ENCODE data around the gene HSBP1L1. TPM values are rescaled to one million over a fixed set of nuclear protein-coding genes. Genes with fewer than 3 reads are reported as not detected.

The HSBP1L1 gene
- total RNA-seq, 1 donor from 2014 or later = 2.1 TPM

- Histone ChIP-seq H3K9ac (ENCODE audit: low read depth in 1 of 3, low read length in 3 of 3) (peak overlapping the region; percentile 76 to 84 (median 77)), H3K27ac (ENCODE audit: low read depth, low read length) (peak overlapping the region; percentile 44), H3K4me3 (ENCODE audit: low read length in 3 of 3) (peak overlapping the region; percentile 85 to 88 (median 87)), H3K9me3 (ENCODE audit: control insufficient read depth in 3 of 3, low read length in 3 of 3) (no peaks in the 10 kb centered on the region), H3K4me1 (ENCODE audit: control insufficient read depth in 3 of 3, insufficient read depth in 3 of 3, low read length in 3 of 3) (peaks cover 36 to 47% (median 39%) of the 10 kb centered on the region in 3 donors), H3K27me3 (ENCODE audit: control insufficient read depth in 3 of 3, insufficient read depth in 3 of 3, low read length in 3 of 3) (no peaks in the 10 kb centered on the region), H3K36me3 (ENCODE audit: control insufficient read depth in 3 of 3, insufficient read depth in 3 of 3, low read length in 3 of 3) (peaks cover 7 to 9% (median 9%) of the 10 kb centered on the region in 3 donors)
Observed at GRCh38 chr18:79950515-79951341, 13.7 kb upstream of the HSBP1L1 start.

GRCh38 chr18:79951545-79952455 lies 12.6 kb upstream of the HSBP1L1 start, which contains the start of gene SLC66A2:
TSS of gene SLC66A2 (minus strand) at chr18:79951653. CDS start at chr18:79950926, 727 bp downstream.
- Histone ChIP-seq H3K9ac (ENCODE audit: low read depth in 1 of 3, low read length in 3 of 3) (peak within 1 kb of the TSS; percentile 76 to 84 (median 77)), H3K36me3 (ENCODE audit: control insufficient read depth in 3 of 3, insufficient read depth in 3 of 3, low read length in 3 of 3) (peaks cover 5 to 9% (median 6%) of the 10 kb centered on the region in 3 donors), H3K4me1 (ENCODE audit: control insufficient read depth in 3 of 3, insufficient read depth in 3 of 3, low read length in 3 of 3) (peaks cover 35 to 40% (median 36%) of the 10 kb centered on the region in 3 donors), H3K9me3 (ENCODE audit: control insufficient read depth in 3 of 3, low read length in 3 of 3) (no peaks in the 10 kb centered on the region), H3K4me3 (ENCODE audit: low read length in 3 of 3) (peak within 1 kb of the TSS; percentile 85 to 88 (median 87)), H3K27me3 (ENCODE audit: control insufficient read depth in 3 of 3, insufficient read depth in 3 of 3, low read length in 3 of 3) (no peaks in the 10 kb centered on the region), H3K27ac (ENCODE audit: low read depth, low read length) (peak within 1 kb of the TSS; percentile 44)

GRCh38 chr18:79952456-79952995 lies 11.9 kb upstream of the HSBP1L1 start:
- H3K27ac ChIP-seq (ENCODE audit: low read depth, low read length) = no peak overlapping the region
- peak overlapping the region in 1 of 3 donors; percentile 79 for H3K9ac ChIP-seq (ENCODE audit: low read depth in 1 of 3, low read length in 3 of 3)
- H3K4me3 ChIP-seq (ENCODE audit: low read length in 3 of 3) = peak overlapping the region in 2 of 3 donors; percentile 60 to 72
- no peaks in the 10 kb centered on the region for H3K27me3 ChIP-seq (ENCODE audit: control insufficient read depth in 3 of 3, insufficient read depth in 3 of 3, low read length in 3 of 3)
- H3K9me3 ChIP-seq (ENCODE audit: control insufficient read depth in 3 of 3, low read length in 3 of 3) = no peaks in the 10 kb centered on the region
- peaks cover 4 to 6% (median 5%) of the 10 kb centered on the region in 3 donors for H3K36me3 ChIP-seq (ENCODE audit: control insufficient read depth in 3 of 3, insufficient read depth in 3 of 3, low read length in 3 of 3)
- H3K4me1 ChIP-seq (ENCODE audit: control insufficient read depth in 3 of 3, insufficient read depth in 3 of 3, low read length in 3 of 3) = peaks cover 29 to 35% (median 31%) of the 10 kb centered on the region in 3 donors

- no peak overlapping the region for H3K27ac ChIP-seq (ENCODE audit: low read depth, low read length)
- H3K9ac ChIP-seq (ENCODE audit: low read depth in 1 of 3, low read length in 3 of 3) = no peak overlapping the region
- no peaks in the 10 kb centered on the region for H3K9me3 ChIP-seq (ENCODE audit: control insufficient read depth in 3 of 3, low read length in 3 of 3)
- peaks cover 4 to 5% (median 4%) of the 10 kb centered on the region in 3 donors for H3K36me3 ChIP-seq (ENCODE audit: control insufficient read depth in 3 of 3, insufficient read depth in 3 of 3, low read length in 3 of 3)
- H3K27me3 ChIP-seq (ENCODE audit: control insufficient read depth in 3 of 3, insufficient read depth in 3 of 3, low read length in 3 of 3) = no peaks in the 10 kb centered on the region
- H3K4me1 ChIP-seq (ENCODE audit: control insufficient read depth in 3 of 3, insufficient read depth in 3 of 3, low read length in 3 of 3) = peaks cover 24 to 29% (median 26%) of the 10 kb centered on the region in 3 donors
- H3K4me3 ChIP-seq (ENCODE audit: low read length in 3 of 3) = no peak overlapping the region
Observed at GRCh38 chr18:79952996-79953559, 11.4 kb upstream of the HSBP1L1 start.

- H3K9me3 ChIP-seq (ENCODE audit: control insufficient read depth in 3 of 3, low read length in 3 of 3) = no peaks in the 10 kb centered on the region
- H3K27me3 ChIP-seq (ENCODE audit: control insufficient read depth in 3 of 3, insufficient read depth in 3 of 3, low read length in 3 of 3) = peaks cover 0 to 6% (median 0%) of the 10 kb centered on the region in 3 donors
- peaks cover 14 to 20% (median 16%) of the 10 kb centered on the region in 3 donors for H3K4me1 ChIP-seq (ENCODE audit: control insufficient read depth in 3 of 3, insufficient read depth in 3 of 3, low read length in 3 of 3)
- no peak overlapping the region for H3K27ac ChIP-seq (ENCODE audit: low read depth, low read length)
- no peak overlapping the region for H3K9ac ChIP-seq (ENCODE audit: low read depth in 1 of 3, low read length in 3 of 3)
- no peak overlapping the region for H3K4me3 ChIP-seq (ENCODE audit: low read length in 3 of 3)
- H3K36me3 ChIP-seq (ENCODE audit: control insufficient read depth in 3 of 3, insufficient read depth in 3 of 3, low read length in 3 of 3) = peaks cover under 1% of the 10 kb centered on the region in 3 donors
Observed at GRCh38 chr18:79953971-79954651, 10.3 kb upstream of the HSBP1L1 start.

- peaks cover 9 to 15% (median 10%) of the 10 kb centered on the region in 3 donors for H3K4me1 ChIP-seq (ENCODE audit: control insufficient read depth in 3 of 3, insufficient read depth in 3 of 3, low read length in 3 of 3)
- no peak overlapping the region for H3K9ac ChIP-seq (ENCODE audit: low read depth in 1 of 3, low read length in 3 of 3)
- H3K27me3 ChIP-seq (ENCODE audit: control insufficient read depth in 3 of 3, insufficient read depth in 3 of 3, low read length in 3 of 3) = peaks cover 0 to 10% (median 0%) of the 10 kb centered on the region in 3 donors
- no peaks in the 10 kb centered on the region for H3K36me3 ChIP-seq (ENCODE audit: control insufficient read depth in 3 of 3, insufficient read depth in 3 of 3, low read length in 3 of 3)
- H3K4me3 ChIP-seq (ENCODE audit: low read length in 3 of 3) = no peak overlapping the region
- H3K9me3 ChIP-seq (ENCODE audit: control insufficient read depth in 3 of 3, low read length in 3 of 3) = no peaks in the 10 kb centered on the region
- H3K27ac ChIP-seq (ENCODE audit: low read depth, low read length) = no peak overlapping the region
Observed at GRCh38 chr18:79954791-79955190, 9.7 kb upstream of the HSBP1L1 start.

- no peak overlapping the region for H3K27ac ChIP-seq (ENCODE audit: low read depth, low read length)
- peaks cover 0 to 12% (median 0%) of the 10 kb centered on the region in 3 donors for H3K27me3 ChIP-seq (ENCODE audit: control insufficient read depth in 3 of 3, insufficient read depth in 3 of 3, low read length in 3 of 3)
- H3K9ac ChIP-seq (ENCODE audit: low read depth in 1 of 3, low read length in 3 of 3) = no peak overlapping the region
- H3K9me3 ChIP-seq (ENCODE audit: control insufficient read depth in 3 of 3, low read length in 3 of 3) = no peaks in the 10 kb centered on the region
- peaks cover 2 to 8% (median 3%) of the 10 kb centered on the region in 3 donors for H3K4me1 ChIP-seq (ENCODE audit: control insufficient read depth in 3 of 3, insufficient read depth in 3 of 3, low read length in 3 of 3)
- no peak overlapping the region for H3K4me3 ChIP-seq (ENCODE audit: low read length in 3 of 3)
- H3K36me3 ChIP-seq (ENCODE audit: control insufficient read depth in 3 of 3, insufficient read depth in 3 of 3, low read length in 3 of 3) = no peaks in the 10 kb centered on the region
Observed at GRCh38 chr18:79955302-79956075, 9.0 kb upstream of the HSBP1L1 start.

GRCh38 chr18:79956276-79956675 lies 8.2 kb upstream of the HSBP1L1 start:
- Histone ChIP-seq H3K4me1 (ENCODE audit: control insufficient read depth in 3 of 3, insufficient read depth in 3 of 3, low read length in 3 of 3) (peaks cover 0 to 5% (median 0%) of the 10 kb centered on the region in 3 donors), H3K9me3 (ENCODE audit: control insufficient read depth in 3 of 3, low read length in 3 of 3) (no peaks in the 10 kb centered on the region), H3K9ac (ENCODE audit: low read depth in 1 of 3, low read length in 3 of 3) (no peak overlapping the region), H3K27me3 (ENCODE audit: control insufficient read depth in 3 of 3, insufficient read depth in 3 of 3, low read length in 3 of 3) (peaks cover 0 to 14% (median 0%) of the 10 kb centered on the region in 3 donors), H3K4me3 (ENCODE audit: low read length in 3 of 3) (no peak overlapping the region), H3K36me3 (ENCODE audit: control insufficient read depth in 3 of 3, insufficient read depth in 3 of 3, low read length in 3 of 3) (no peaks in the 10 kb centered on the region), H3K27ac (ENCODE audit: low read depth, low read length) (no peak overlapping the region)

Data from skeletal muscle tissue (tissue), 4 donors.